Measurements from ENCODE around the gene AKAP4.
A peak's percentile ranks its signal among the peaks of the same experiment; 100 is the strongest.

The AKAP4 gene, protein sequence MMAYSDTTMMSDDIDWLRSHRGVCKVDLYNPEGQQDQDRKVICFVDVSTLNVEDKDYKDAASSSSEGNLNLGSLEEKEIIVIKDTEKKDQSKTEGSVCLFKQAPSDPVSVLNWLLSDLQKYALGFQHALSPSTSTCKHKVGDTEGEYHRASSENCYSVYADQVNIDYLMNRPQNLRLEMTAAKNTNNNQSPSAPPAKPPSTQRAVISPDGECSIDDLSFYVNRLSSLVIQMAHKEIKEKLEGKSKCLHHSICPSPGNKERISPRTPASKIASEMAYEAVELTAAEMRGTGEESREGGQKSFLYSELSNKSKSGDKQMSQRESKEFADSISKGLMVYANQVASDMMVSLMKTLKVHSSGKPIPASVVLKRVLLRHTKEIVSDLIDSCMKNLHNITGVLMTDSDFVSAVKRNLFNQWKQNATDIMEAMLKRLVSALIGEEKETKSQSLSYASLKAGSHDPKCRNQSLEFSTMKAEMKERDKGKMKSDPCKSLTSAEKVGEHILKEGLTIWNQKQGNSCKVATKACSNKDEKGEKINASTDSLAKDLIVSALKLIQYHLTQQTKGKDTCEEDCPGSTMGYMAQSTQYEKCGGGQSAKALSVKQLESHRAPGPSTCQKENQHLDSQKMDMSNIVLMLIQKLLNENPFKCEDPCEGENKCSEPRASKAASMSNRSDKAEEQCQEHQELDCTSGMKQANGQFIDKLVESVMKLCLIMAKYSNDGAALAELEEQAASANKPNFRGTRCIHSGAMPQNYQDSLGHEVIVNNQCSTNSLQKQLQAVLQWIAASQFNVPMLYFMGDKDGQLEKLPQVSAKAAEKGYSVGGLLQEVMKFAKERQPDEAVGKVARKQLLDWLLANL

DNA sequence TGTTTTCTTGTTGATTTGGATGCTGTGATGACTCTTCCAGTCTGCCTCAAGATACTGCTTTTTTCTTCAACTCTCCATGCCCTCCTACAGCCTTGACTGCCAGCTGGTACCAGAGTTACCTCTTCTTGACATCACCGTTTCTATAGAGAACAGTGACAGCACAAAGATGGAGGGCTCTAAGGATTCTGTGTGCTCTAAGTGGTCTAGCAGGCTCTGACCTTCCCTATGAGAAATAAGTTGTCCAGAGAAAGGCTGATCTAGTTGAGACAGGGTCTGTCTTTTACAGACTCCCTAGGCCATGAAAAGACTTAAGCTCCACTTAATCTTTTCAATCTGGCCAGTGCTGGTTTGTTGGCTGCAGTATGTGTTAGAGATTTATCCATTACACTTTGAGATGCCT lies at the start of gene AKAP4:
Gene AKAP4, minus strand, starts transcription at position 101 of the 400 bp plus-strand sequence. CDS start 118 bp downstream, outside the sequence.
- DNase-seq = no peak

DNA sequence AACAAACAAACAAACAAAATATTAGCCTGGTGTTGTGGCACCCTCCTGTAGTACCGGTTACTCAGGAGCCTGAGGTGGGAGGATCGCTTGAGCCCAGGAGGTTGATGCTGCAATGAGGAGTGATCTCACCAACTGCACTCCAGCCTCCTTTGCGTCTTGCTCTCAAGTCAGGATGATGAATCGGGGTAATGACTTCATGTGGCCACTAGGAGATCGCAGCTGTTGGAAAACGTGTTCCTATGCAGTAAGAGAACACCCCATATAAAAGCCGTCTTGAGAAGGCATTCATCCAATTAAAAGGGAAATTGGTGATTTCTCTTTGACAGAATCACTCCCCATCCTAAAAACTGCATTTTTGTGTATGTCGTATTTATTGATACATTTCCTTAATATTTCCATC lies 10.7 kb upstream of the AKAP4 start:
- no peak for DNase-seq

DNA sequence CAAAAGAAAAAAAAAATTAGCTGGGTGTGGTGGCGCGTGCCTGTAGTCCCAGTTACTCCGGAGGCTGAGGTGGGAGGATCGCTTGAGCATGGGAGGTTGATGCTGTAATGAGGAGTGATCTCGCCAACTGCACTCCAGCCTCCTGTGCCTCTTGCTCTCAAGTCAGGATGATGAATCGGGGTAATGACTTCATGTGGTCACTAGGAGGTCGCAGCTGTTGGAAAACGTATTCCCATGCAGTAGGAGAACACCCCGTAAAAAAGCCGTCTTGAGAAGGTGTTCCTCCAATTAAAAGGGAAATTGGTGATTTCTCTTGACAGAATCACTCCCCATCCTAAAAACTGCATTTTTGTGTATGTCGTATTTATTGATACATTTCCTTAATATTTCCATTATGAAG lies 5.9 kb upstream of the AKAP4 start:
- no peak for DNase-seq

DNA sequence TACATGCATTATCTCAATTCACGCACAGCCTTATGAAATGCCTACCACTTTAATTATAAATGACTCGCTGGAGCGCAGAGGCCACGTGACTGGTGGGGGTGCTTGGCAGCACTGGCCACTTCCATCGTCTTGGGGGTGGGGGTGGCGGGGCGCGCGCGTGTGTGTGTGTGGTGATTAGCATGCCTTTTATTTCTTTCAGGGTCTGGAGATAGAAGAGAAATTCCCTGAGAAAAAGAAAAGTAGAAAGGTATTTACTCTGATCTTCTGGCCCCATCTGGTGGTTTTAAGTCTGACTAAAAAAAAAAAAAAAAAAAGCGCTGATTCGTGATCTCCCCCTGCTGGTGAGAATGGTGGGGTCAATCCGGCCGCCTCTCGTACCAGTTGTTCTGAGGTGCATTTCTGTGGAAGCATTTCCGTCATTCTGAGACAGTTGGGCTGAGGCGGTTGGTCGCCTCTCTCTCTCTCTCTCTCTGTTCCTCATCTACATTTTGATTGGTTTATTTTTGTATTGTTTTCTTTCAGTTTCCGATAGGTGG lies 3.6 kb upstream of the AKAP4 start, which contains the start of gene CCNB3:
Gene CCNB3, plus strand, starts transcription at position 402 of the 536 bp plus-strand sequence. CDS start 80,399 bp downstream, outside the sequence.
- DNase-seq = peak; percentile 66

DNA sequence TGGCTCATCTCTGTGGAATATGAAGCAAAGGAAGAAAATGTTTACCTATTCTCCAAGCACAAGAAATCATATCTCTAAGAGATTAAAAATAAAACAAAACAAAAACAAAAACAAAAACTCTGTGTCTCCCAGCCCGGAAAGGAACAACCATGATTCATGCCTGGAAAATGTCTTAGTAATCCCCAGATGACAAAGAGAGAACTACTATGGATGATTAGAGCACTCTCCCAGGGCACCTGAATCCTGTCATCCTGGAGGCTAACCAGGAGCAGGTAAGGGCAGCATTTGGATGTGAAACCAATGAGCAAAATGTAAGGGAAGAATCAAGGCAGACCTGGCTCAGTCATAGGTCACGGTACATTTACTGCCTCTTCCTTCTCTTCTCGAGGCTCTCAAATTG lies 1.7 kb upstream of the AKAP4 start:
- DNase-seq = no peak

DNA sequence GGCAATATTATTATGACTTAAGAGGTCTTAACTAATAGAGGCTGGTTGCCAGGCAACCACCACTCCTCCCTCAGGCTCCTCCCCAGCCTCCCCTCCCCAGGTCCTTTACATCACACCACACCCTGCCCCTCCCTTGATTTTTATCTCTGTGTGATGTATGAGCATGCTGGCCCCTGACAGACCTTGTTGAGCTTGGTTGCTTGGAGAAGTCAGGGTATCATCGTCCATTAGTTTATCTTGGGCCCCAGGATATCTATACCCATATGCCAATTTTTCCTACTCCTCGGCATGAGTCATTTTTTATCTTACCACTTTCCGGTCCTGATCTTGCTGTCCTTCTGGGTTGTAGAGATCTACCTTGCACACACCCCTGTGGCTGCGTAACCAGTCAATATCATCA lies 2.5 kb downstream of the AKAP4 start:
- no peak for DNase-seq

DNA sequence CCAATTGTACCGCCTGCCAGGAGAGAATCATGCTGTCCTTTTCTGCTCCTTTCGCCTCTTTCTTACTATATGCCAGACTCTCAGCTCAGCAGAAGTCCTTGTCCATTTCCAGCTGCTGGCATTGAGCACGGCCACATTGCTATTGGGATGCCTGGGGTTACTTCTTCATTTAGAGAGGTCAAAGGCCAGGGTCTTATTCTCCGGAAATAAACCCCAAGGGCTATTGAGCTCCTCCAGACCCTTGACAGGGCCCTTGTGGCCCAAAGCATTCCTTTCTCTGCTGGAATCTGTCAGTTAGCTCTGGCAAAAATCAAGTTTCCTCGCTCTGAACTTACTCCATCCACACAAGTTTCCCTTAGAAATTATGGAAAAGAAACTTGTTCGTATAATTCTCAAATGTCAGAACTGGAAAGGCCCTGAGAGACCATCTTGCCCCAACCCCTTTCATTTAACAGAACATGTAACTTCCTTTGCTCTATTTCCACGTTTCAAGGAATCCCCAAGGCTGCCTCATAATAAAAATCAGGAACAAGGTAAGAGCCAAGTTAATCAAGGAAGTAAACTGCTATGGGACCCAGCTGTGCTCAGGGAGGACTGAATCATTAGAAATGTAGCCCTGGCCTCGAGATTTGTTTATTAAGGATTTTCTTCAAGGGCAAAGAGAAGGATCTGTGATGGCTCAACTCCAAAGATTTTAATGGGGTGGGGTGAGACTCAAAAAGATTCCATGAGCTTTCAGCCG lies 11.8 kb downstream of the AKAP4 start:
- DNase-seq = no peak

DNA sequence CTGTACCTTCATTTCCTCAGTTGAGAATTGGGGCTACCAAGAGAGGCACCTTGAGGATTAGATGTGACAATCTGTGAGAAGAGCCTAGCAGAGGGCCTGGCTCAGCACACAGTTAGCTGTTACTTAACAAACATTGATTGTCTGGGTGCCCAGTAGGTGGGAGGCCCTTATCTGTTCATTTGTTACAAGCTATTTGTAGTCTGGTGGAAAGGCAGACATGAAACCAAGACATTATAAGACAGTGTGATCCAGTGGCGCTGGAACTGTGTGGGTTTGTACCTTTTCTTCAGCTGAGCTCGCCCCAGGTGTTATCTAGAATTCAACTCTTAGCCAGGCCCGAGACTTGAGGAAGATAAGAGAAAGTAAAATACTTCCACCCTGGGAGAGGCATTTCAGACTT lies 16.9 kb downstream of the AKAP4 start:
- DNase-seq = no peak

DNA sequence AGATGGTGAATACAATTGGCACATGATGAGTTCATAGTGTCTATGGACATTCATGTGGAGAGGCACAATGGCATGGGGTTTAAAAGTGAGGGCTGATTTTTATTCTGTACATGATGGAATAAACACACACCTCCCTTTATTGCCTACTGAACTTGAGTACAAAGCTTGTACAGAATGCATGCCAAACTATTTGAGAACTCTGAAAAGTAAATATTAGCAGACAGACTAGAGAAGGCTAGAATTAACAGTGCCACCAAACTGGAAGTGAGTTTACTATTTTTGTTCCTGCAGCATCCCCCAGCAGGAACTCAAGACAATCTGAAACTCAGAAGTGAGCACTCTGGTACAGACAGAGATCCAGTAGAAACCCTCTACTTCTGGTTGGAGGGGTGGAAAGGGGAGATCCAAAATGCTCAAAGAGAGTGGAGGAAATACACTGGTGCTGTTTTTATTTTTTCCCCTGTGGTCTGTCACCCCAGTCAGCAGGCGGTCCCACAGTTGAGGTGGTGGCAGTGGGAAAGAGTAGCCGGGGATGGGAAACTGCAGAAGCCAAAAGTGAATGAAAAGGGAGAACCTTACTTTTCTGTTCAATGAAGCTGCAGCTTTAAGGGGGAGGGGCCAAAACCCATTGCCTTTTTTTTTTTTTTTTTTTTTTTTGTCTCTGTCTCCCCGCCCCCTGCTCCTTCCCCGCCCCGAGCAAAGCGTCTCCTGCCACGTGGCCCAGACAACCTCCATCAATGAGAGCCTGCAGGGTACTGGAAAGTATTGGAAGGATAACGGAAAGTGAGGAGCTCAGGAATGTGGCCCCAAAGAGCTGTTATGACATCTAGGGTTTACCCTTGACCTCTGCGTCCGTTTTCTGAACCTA lies 20.5 kb downstream of the AKAP4 start:
- DNase-seq = no peak

DNA sequence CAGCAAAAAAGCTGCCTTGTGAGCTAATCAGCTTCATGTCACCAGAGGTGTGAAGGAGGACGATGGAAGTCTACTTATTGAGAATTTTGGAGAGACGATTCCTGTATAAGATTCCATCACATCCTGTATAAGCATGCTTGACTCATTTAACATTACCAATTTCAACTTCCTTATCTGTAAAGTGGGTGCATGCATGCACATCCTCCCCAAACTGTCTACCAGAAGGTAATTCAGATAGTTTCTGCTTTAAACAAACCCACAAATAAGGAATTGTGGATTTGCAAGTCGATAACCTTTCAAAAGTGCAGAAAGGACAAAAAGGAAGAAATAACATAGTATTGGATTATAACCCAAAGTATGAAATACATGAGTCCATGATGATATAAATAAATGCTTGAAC lies 31.1 kb downstream of the AKAP4 start:
- DNase-seq = no peak

DNA sequence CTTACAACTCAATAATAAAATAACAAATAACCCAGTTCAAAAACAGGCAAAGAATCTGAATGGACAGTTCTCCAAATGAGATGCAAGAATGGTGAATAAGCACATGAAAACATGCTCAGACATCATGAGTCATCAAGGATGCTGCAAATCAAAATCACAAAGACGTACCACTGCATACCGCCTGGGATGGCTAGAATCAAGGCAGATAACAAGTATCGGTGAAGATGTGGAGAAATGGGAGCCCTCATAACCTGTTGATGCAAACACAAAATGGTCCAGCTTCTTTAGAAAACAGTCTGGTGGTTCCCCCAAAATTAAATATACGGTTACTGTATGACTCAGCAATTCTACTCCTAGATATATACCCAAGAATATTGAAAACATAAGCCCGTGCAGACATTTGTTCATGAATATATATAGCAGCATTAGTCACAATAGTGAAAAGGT lies 32.5 kb downstream of the AKAP4 start:
- no peak for DNase-seq

DNA sequence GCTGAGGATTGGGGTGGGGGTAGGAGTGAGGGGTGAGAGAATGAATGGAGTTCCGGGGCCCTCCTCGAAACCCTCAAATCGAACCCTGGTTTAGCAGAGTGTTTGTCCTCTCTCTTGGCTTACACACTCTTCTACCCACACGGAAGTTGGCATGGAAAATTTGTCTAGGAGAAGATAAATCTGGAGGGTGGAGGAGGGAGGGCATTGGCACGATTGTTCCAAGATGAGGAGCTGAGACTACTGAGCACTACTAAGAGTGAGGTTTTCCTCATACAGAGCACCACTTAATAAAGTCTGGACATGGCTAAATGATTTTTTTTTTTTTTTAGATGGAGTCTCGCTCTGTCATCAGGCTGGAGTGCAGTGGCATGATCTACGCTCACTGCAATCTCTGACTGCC lies 33.4 kb downstream of the AKAP4 start:
- no peak for DNase-seq

DNA sequence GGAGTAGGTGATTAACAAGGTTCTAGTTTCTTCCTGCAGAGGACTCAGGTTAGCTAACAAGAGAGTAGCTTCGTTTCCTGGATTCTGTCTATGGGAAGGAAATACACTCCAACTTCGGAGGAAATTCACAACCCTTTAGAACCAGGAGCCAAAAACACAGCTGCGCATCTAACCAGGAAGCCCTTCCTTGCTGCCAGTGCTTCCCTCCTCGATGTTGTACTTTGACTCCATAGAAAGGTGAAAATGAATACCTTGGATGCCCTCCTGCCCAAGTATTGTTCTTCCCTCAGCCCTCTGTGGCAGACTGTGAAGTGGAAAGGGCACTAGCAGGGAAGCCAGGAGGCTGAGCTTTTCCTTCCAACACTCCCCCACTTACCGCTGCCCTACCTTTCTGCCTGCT lies 35.1 kb downstream of the AKAP4 start:
- no peak for DNase-seq

DNA sequence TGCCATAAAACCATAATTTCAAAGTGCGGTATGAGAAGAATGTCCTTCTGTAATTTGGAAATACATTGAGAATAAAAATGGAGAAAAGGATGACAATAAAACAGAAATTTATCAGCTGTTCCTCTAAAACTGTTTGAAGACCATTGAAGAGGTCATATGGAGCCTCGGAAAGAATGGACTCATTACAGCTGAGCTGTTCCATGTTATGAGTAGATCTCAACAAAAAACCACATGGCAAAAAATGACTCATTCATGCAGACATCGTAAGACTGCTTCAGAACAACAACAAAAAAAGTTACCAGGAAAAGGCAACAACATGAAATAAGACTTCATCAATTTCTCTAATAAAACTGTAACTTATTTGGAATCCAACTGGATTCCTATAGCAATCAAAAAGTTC lies 39.7 kb downstream of the AKAP4 start:
- no peak for DNase-seq

DNA sequence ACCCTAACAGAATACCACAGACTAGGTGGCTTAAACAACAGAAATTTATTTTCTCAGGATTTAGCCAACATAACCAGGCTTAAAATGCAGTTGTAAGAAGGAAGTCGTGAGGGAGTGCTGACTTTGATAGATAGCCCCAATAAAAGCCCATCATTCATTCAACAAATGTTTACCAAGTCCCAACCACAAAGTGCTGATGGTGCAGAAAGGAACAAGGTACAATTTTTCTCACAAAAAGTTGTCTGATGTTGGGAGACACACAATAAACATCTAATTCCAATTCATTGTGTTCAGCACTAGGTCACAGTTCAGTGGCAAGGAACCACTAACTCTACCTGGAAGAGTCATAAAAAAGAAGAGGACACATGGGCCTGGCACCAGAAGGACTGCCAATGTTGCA lies 42.2 kb downstream of the AKAP4 start:
- no peak for DNase-seq

DNA sequence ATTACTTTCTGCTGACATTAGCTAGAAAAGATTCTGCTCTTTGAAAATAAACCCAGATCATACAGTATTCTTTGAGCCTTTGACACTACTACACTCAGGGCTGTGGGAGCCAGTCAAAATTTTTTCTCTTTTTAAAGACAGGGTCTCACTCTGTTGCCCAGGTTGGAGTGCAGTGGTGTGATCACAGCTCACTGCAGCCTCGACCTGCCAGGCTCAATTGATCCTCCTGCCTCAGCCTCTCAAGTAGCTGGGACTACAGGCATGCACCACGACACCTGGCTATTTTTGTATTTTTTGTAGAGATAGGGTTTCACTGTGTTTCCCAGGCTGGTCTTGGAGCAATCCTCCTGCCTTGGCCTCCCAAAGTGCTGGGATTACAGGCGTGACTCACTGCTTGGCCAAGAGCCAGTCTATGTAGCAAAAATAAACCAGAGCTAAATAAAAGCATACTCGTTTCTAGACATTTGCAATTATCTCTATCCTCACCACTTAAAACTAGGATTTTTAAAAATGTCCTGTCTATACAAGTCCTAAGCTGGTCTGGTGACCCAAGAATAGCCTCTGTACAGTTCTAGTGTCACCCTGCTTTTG lies 43.2 kb downstream of the AKAP4 start:
- DNase-seq = no peak

DNA sequence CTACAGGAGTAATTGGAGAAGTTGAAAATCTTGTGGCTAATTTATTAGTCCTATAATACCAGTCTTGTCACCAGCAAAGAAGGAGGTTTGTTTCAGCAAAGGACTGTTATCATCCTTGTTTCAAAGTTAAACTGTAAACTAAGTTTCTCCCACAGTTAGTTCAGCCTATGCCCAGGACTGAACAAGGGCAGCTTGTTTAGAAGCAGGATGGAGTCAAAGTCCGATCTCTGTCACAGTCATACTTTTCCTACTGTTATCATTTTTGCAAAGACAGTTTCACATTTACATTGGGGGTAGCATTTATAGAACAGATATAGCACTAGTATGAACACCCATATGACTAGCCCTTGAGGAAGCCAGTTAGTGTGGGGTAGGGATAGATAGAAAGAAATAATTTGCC lies 46.4 kb downstream of the AKAP4 start:
- DNase-seq = no peak

DNA sequence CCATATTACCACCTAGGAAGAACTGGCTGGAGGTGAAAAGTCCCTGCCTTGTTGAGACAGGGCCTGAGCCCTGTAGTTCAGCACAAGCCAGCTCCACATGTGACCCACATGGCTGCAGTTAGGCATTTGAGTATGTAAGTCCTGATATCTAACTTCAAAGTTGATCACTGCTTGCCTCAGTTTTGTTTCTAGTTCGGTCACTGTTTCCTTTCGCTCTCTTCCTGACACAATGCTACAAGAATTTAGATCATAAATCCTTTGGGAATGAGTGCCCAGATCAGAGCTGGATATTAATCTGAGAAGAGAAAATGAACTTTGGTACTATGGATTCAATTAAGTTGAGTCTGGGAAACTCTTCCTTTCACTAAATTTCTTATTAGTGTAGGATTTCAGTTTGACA lies 48.4 kb downstream of the AKAP4 start:
- no peak for DNase-seq

DNA sequence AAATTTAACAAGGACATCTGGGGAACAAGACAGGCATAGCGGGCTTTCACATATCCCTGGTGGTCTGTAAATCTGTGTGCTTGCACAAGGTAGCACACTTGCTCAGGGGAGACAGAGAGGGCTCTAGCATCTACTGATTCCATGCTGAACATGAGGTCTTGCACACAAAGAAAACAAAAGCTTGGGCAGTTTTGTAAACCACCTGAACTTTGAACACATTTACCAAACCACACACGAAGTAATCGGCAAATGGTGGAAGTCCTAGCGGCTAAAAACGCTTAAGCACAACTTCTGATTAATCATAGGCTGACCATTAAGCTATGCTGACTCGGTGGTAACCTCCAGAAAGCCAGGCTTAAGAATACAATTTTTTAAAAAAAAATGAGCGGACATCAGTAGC lies 52.8 kb downstream of the AKAP4 start:
- no peak for DNase-seq

Data from activated T-cell treated with anti-CD3 and anti-CD28 coated beads, Interleukin-2, amount 50 U/mL, for 1 hour (primary cell).